Liver (tissue), 3 donors: ENCODE results near the gene MGAT4A.

Experiments
- EGR1 ChIP-seq, 2 donors: IDR thresholded peaks; 2 replicates each; pipeline ENCODE4 v1.6.1; 2016 to 2018; ENCODE audit warnings: antibody characterized with exemption in 2 of 2, low read depth in 2 of 2
- FOXA2 ChIP-seq: IDR thresholded peaks from 2 replicates; pipeline ENCODE4 v1.6.1; 2016; ENCODE audit warnings: antibody characterized with exemption
- GABPA ChIP-seq, 2 donors: IDR thresholded peaks in 1 of 2; conservative IDR thresholded peaks in 1 of 2; 2 replicates each; pipeline ENCODE4 v1.6.1; 2016; ENCODE audit warnings: antibody characterized with exemption in 2 of 2, mild to moderate bottlenecking in 1 of 2, moderate library complexity in 1 of 2
- JUND ChIP-seq, 2 donors: IDR thresholded peaks; 2 replicates each; pipeline ENCODE4 v1.6.1; 2016; ENCODE audit warnings: antibody characterized with exemption in 2 of 2
- RAD21 ChIP-seq, 2 donors: IDR thresholded peaks; 2 replicates each; pipeline ENCODE4 v1.6.1; 2016; ENCODE audit warnings: antibody characterized with exemption in 2 of 2, mild to moderate bottlenecking in 2 of 2
- RXRA ChIP-seq, 2 donors: IDR thresholded peaks; 2 replicates each; pipeline ENCODE4 v1.6.1; 2017 to 2018; ENCODE audit warnings: antibody characterized with exemption in 2 of 2, mild to moderate bottlenecking in 1 of 2
- SP1 ChIP-seq: IDR thresholded peaks from 2 replicates; pipeline ENCODE4 v1.6.1; 2018; ENCODE audit warnings: antibody characterized with exemption, mild to moderate bottlenecking
- TAF1 ChIP-seq: conservative IDR thresholded peaks from 2 replicates; pipeline ENCODE4 v1.6.1; 2016; ENCODE audit warnings: antibody characterized with exemption, mild to moderate bottlenecking
- YY1 ChIP-seq: IDR thresholded peaks from 2 replicates; pipeline ENCODE4 v1.6.1; 2016; ENCODE audit warnings: antibody characterized with exemption, mild to moderate bottlenecking
- TF ChIP-seq, protein P1 (sequence below): fragments of 150-350 bp; IDR thresholded peaks from 2 replicates; pipeline ENCODE4 v1.5.1; 2017; ENCODE audit warnings: improper control_type of control experiment, low read depth, low read length; ENCODE audit not compliant: missing input control
- TF ChIP-seq, protein P2 (sequence below): IDR thresholded peaks from 2 replicates; pipeline ENCODE4 v1.6.1; 2016; ENCODE audit warnings: antibody characterized with exemption
- donor health status: healthy.
- donor health status: healthy.

DNA sequence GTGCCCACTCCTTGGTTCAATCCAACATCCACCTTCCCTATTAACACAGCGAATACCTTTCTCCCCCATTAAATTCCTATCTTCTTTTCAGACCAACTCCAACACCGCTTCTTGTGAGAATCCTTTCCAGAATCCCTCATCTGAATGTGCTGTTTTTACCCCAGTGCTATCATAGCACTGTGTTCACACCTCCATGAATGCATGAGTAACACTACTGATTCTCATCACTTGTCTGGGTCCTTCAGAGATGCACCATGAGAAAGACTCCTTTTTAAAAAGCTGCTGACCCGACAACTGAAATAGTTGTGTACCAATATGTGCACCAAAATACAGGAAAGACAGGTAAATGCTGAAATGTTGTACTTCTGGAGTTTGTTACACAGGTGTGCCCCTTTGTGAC is 18.8 kb downstream of the MGAT4A start:
- no peak for TF ChIP-seq YY1
- TF ChIP-seq, protein P1, sequence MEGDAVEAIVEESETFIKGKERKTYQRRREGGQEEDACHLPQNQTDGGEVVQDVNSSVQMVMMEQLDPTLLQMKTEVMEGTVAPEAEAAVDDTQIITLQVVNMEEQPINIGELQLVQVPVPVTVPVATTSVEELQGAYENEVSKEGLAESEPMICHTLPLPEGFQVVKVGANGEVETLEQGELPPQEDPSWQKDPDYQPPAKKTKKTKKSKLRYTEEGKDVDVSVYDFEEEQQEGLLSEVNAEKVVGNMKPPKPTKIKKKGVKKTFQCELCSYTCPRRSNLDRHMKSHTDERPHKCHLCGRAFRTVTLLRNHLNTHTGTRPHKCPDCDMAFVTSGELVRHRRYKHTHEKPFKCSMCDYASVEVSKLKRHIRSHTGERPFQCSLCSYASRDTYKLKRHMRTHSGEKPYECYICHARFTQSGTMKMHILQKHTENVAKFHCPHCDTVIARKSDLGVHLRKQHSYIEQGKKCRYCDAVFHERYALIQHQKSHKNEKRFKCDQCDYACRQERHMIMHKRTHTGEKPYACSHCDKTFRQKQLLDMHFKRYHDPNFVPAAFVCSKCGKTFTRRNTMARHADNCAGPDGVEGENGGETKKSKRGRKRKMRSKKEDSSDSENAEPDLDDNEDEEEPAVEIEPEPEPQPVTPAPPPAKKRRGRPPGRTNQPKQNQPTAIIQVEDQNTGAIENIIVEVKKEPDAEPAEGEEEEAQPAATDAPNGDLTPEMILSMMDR = no peak
- TF ChIP-seq TAF1 = no peak
- TF ChIP-seq, protein P2, sequence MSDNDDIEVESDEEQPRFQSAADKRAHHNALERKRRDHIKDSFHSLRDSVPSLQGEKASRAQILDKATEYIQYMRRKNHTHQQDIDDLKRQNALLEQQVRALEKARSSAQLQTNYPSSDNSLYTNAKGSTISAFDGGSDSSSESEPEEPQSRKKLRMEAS = no peak
- TF ChIP-seq EGR1 (IDR thresholded peaks at IDR 0.05; ENCODE audit: low read depth in 2 of 2) = no peak
- TF ChIP-seq GABPA (IDR thresholded peaks at IDR 0.05 in 1 of 2, conservative IDR thresholded peaks at IDR 0.05 in 1 of 2) = no peak
- TF ChIP-seq JUND (IDR thresholded peaks at IDR 0.05) = no peak
- no peak for TF ChIP-seq FOXA2
- no peak for TF ChIP-seq RAD21 (IDR thresholded peaks at IDR 0.05)
- no peak for TF ChIP-seq SP1
- no peak for TF ChIP-seq RXRA (IDR thresholded peaks at IDR 0.05)
